Fibroblast of skin of abdomen (primary cell): Measurements from ENCODE around the gene NRG2.
A peak's percentile ranks its signal among the peaks of the same experiment; 100 is the strongest.

ENCODE experiments used
- DNase-seq: peaks from one replicate; pipeline ENCODE4 v3.0.0-alpha.2; 2013

The NRG2 gene

DNA sequence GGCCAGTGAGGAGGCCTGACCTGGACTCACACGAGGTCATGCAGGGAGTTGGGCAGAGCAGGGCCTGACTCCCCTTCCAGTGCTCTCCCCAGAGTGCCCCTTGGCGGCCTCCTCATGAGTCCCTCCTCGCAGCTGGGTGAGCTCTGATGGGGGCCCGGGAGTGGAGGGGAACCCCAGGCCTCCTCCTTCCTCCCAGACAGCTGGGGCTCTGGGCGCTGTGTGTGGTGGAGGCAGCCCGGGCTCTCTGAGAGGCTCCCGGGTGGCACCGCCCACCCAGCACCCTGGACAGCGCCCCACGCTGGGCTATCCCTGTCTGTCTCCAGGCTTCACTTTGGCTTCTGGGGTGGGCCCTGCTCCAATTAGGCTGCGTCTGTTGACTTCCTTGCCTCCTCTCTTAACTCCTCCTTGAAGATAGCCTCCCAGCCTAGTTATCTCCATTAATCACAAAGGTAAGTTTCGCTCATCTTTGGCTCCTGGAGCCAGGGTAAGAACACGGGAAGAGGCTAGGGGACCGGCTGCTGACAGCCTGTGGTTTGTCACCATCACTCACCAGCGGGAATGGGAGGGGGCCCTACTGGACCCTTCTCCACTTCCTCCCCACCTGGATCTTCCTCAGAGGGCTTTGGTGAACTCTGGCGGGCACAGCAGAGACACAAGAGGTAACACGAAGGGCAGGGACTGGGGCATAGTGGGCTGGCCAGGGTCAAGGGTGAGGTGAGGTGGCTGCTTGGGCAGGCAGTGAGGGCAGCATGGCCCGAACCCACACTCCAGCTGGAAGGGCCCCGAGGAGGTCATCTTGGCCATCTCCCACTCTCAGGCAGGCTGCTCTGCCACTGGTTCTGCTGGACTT is 234.4 kb downstream of the NRG2 start:
- peak; percentile 29 for DNase-seq

DNA sequence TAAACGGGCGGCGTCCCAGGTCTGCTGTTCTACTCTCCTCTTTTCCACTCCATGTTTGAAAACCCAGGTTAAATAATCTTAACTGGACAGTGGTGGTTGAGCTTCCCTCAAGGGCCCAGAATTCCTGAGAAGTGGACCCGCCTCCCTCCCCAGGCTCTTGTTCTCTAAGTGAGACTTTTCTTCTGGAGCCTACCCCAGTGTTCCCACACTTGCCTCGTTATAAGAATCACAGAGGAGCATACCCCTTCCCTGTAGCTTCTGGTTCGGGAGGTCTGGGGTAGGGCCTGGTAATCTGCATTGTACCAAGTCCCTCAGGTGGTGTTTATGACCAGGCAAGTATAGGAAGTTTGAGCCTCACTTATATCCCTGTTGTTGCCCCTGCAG is 235.5 kb downstream of the NRG2 start:
- no peak for DNase-seq

DNA sequence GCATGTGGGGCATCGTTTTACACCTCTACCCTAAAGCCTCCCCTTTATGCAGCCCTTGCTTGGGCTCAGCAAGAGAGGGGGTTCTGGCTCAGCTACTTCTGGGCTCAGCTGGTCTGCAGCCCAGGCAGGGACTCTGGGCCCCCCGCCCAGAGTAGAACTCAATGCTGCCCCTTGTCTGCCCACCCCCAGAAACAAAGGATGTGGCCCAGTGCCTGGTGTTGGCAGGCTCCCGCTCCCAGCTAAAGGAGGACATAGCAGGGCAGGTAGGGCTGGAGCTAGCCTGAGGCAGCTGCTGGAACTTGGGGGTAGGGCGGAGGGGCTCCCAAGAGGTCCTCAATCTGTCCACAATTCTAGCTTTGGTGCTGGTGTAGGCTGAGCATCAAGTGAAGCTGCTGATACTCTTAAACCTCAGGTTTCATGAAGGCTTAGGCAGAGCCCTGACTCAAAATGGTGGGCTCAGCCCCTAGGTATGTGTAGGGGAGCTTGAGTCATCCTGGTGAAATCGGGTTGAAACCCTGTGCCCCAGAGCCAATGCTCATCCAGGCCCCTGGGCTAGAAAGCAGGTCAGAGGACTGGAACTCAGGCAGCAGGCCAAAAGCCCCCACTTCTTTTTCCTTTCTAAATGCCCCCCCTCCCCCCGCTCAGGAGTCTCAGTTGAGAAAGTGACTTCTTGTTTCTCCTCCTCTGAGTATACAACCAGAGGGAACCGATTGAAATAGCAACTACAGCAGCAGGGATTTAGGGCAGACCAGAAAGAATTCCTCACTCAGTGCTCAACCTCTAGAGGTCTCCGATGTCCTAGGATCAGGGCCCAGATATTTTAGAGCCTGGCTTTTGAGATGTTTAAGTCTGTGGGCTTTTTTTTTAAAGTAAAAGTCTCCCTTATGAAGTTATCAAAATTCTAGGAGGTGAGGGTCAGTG is 236.1 kb downstream of the NRG2 start:
- DNase-seq = no peak

DNA sequence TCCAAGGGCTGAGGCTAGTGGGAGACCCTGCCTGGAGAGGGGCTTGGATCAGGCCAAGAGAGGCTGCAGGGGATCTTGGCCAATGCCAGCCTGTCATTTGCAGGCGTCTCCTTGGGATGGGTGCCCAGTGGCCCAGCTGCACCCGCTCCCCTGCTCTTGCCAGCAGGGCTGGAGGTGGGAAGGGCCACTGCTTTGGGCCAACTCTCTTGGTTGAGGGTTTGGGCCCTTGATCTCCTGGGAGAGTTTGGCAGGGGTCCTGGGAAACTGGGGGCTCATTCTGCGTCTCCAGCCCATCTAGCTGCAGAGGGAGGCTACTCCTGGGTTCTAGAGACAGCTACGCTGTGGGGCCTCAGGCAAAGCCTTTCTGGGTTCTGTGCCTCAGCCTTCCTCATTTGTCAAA is 237.0 kb downstream of the NRG2 start:
- no peak for DNase-seq

DNA sequence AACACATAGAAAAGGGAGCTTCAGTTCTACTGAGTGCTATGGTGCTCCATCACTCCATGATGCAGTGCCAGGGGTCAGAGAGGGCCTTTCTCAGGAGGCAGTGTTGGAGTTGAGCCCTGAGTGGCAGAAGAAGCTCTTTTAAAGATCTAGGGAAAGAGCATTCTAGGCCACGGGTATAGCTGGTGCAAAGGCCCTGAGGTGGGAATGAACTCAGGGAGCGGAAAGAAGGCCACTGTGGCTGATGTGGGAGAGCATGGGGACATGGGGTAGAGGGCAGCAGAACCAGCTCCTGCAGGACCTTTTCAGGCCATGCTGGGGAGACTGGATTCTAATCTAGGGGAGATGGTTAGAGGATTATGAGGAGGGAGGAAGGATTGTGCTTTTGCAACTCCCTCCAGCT is 237.6 kb downstream of the NRG2 start:
- no peak for DNase-seq

DNA sequence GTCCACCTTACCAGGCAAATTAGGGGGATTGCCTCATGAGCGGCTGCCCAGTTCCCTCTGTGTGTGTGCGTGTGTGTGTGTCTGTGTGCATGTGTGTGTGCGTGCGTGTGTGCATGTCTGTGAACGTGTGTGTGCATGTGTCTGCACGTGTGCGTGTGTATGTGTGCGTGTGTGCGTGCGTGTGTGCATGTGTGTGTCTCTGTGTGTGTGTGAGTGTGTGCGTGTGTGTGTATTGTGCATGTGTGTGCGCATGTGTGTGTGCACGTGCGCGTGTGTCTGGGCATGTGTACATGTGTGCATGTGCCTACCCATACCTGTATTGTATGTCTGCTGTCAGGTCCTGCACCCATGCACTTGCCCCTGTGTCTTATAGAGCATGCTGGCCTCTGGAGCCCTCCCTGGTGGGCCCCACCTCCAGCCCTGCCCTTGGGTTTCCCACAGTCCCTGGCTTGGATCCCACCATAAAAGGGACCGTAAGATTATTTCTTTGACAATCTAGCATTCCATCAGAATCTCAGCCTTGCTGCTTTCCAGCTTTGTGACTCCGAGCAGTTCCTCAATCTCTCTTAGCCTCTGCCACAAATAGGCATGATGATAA is 238.2 kb downstream of the NRG2 start:
- no peak for DNase-seq

DNA sequence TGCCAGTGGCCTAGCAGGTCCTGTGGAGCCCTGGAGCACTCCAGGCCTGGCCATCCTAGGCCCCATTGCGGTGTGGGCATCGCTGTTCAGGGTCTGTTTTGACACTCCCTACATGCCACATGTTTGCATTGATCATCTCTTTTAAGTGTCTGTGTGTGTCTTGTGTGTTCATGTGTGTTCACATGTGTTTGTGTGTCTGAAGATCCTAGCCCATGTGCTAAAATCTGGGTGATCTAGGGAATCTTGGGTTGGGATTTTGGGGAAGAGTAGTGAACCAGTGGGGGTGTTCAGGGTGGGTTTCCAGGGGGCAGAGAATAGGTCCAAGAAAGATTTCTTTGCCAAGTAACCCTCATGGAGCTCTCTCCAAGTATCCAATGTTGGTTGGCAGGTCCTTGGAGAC is 239.1 kb downstream of the NRG2 start:
- DNase-seq = no peak

DNA sequence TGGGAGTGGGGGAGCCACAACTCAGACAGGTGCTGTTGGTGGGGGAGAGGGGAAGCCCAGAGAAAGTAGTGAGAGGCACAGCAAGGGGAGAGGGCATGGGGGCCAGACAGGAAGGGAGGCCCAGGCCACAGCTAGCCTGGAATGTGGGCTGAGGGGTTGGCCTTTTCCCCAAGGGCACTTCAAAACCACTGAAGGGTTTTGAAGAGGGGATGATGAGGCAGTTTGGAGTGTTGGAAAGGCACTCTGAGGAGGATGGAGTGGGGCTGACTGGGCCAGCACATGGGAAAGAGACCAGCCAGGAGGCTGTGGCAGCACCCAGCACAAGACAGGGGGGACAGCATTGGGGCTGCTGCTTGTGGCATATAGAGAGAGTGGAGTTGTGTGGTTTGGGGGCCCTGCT is 243.7 kb downstream of the NRG2 start:
- no peak for DNase-seq

DNA sequence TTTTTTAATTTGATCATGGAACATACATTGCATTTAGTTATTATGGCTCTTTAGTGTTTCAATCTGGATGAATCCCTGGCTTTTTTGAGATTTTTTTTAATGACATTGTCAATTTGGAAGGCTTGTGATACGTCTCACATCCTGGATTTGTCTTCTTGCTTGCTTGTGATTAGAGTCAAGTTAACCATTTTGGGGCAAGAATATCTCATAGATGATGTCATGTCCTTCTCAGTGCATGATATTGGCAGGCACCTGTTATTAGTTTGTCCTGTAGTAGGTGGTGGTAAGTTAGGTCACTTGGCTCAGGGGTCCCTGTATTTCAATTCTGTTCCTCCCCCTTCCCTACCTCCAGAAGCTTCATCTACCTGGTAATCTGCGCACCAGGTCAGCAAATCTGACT is 244.2 kb downstream of the NRG2 start:
- DNase-seq = no peak

DNA sequence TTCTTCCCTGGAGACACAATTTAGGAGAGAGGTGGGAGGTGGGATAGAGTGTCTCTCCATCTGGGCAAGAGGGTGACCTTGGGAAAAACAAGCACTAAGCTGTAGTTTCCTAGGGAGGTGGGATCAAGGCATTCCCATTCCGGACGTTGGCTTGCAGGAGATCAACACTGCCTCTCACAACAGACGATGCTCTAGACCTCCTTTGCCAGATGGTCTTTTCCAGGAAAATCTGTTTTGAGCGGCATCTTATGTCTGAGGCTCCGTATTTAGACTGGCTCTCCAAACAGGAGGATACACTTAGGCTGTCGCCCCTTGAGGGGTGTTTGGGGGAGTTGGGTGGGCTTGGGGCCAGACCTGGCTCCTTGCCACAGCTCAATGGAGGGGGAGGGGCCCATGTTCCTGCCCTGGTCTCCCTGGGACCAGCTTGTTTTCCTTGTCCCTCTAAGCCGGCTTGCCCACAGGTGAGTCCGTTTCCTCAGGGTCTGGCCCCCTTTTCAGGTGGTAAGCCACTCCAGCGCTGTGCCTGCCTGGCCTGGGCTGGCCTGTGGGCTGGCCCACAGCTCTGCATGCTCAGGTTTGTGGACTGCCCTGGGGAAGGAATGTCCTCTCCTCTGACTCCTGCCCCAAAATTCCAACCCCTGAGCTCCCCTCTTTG is 245.1 kb downstream of the NRG2 start:
- DNase-seq = no peak

DNA sequence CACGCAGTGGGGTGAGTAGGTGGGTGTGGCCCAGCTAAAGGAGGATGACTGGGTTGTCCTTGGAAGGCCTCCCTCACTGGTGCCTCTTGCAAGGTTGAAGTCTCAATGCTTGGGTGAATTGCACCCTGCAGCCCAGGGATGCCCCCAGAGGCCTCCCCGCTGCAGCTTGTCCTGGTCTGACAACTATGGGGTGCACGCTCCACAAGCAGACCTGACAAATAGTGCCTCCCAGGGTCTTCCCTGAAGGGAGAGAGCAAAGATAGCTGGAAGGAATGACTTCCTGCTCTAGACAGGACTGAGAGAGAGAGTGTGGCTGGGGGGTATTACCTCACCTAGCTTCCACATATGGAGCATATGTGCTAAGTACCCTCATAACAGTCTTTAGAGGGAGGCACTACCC is 245.8 kb downstream of the NRG2 start:
- DNase-seq = no peak
